GM12801 (cell line): Measurements from ENCODE around the gene WDR1.

ENCODE experiments used
- CTCF ChIP-seq: IDR thresholded peaks from one replicate; pipeline ENCODE4 v1.5.1; 2011; ENCODE audit warnings: control low read depth; ENCODE audit not compliant: insufficient read length; ENCODE audit errors: extremely low read depth

Gene WDR1

GRCh38 chr4:10061650-10062415, 54.8 kb downstream of the WDR1 start:
- no peak for TF ChIP-seq CTCF

- TF ChIP-seq CTCF = no peak
Observed at GRCh38 chr4:10058371-10058770, 58.2 kb downstream of the WDR1 start.

GRCh38 chr4:10057023-10057395, 59.6 kb downstream of the WDR1 start:
- no peak for TF ChIP-seq CTCF

GRCh38 chr4:10056334-10057022, 60.1 kb downstream of the WDR1 start:
- TF ChIP-seq CTCF = no peak

GRCh38 chr4:10055871-10056270, 60.7 kb downstream of the WDR1 start:
- TF ChIP-seq CTCF = no peak

GRCh38 chr4:10054571-10055041, 62.0 kb downstream of the WDR1 start:
- TF ChIP-seq CTCF = no peak

- TF ChIP-seq CTCF = no peak
Observed at GRCh38 chr4:10053635-10054453, 62.8 kb downstream of the WDR1 start.
